Measurements from ENCODE around the gene BTBD17.

DNA sequence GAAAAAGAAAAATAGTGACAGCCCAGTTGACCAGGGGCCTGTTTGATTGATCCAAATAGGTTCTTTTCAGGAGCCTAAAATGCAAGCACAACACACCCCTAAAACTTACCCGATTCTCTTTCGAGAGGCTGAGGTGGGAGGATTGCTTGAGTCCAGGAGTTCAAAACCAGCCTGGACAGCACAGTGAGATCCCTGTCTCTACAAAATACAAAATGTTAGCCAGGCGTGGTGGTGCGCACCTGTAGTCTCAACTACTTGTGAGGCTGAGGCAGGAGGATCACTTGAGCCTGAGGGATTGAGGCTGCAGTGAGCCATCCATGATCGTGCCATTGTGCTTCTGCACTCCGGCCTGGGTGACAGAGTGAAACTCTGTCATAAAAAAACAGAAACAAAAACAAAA is 37.1 kb downstream of the BTBD17 start:
- TF ChIP-seq CBX2 (IDR thresholded peaks at IDR 0.05; ENCODE audit: borderline replicate concordance, low read depth) (no peak), POLR2A (IDR thresholded peaks at IDR 0.05; ENCODE audit: low read length) (no peak)

Measured in A549 (cell line).